IPS-NIHi11 (cell line): ENCODE measurements around the gene MRTFA.
"Not testable (repeated sequence)": the region's sequence is repeated elsewhere in the genome, so short reads cannot be mapped to it uniquely, and the experiment has no call there.

Experiments
- DNase-seq: peaks from one replicate; pipeline ENCODE4 v3.0.0; 2012; ENCODE audit warnings: mixed read lengths, low spot score

Gene MRTFA

DNA sequence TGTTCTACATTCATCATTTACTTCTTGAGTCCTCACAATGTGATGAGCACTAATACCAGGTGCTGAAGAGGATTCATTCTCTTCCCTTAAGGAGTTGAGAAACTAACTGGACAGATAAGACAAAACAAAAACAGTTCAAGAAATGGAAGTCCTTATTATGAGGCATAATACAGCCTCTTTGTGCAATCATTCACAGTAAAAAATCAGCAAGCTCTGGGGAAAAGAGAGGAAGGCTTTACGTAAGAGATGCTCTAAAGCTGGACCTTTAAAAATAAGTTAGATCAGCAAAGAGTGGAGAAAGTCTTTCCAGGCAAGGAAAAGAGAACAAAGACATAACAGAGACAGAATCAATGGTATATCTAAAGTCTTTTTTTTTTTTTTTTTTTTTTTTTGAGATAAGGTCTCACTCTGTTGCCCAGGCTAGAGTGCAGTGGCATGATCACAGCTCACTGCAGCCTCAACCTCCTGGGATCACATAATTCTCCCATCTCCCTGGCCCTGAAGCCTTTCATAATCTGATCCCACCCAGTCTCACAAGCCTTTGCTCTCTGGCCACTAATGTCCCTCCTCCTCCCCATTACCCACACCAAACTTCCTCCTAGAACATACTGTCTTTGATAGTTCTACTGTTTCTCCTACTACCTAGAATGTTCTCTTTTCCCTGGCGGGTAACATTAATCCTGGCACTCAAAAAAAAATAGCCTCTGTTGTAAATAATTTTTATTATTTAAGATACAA lies 40.9 kb downstream of the MRTFA start:
- no peak for DNase-seq

DNA sequence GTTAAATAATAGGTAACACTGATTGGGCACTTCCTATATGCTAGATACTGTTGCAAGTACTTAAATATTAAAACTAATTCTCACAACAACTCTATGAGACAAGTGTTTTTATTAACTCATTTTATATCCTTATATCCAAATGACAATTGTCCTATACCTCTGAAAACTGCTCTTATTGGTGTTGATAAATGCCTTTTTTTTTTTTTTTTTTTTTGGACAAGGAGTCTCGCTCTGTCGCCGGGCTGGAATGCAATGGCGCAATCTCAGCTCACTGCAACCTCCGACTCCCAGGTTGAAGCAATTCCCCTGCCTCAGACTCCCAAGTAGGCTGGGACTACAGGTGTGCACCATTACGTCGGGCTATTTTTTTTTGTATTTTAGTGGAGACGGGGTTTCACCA lies 41.6 kb downstream of the MRTFA start:
- DNase-seq: no peak

DNA sequence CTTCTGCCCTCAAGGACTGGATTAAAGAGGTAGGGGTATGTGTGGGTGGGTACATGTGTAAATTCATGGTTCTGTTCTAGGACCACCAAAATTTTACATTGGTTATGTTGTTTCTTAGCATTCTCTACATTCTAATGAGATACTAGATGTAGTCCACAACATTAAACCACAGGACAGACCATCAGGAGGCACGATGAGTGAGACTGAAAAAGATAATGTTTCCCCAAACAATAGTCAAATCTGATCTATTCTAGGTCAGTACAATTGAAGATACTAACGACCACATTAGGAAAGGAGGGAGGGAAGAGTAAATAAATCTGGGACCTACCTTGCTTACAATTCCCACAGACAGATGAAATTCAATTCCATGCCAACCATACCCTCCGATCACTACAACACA lies 42.2 kb downstream of the MRTFA start:
- DNase-seq: no peak

DNA sequence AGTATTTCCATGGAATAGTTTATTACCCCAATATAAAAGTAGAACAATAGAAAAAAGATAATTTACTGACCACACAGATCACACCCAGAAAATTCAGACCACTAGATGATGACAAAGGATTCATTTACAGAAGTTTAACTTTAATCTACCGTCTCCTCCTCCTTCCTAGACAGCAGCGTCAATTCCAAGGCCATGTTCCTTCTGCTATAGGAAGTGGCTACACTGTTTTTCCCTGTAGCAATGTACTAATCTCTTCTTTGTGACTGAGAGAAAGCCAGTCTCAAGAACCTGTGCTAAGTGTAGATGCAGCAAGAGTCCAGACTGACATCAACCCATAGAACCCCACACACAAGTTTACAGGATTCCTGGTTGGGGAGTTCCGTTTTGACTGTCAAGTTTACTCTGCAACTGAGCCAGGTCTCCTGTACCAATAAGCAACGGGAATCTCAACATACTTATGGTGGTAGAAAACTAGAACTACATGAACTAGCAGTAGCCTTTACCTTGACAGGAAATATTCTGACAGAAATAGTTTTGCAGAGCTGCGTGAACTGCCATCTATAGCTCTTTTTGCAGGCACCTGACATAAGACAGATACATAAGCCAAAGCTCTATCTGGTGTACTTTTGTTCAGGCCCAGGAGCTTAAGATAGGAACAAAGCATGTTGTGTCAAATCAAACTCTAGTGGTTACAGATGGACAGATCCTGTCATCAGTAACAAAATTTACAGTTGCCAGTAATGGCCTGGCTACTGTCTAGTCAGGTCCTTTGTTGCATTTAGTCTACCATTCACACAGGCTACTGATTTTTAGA lies 42.9 kb downstream of the MRTFA start:
- DNase-seq: no peak

DNA sequence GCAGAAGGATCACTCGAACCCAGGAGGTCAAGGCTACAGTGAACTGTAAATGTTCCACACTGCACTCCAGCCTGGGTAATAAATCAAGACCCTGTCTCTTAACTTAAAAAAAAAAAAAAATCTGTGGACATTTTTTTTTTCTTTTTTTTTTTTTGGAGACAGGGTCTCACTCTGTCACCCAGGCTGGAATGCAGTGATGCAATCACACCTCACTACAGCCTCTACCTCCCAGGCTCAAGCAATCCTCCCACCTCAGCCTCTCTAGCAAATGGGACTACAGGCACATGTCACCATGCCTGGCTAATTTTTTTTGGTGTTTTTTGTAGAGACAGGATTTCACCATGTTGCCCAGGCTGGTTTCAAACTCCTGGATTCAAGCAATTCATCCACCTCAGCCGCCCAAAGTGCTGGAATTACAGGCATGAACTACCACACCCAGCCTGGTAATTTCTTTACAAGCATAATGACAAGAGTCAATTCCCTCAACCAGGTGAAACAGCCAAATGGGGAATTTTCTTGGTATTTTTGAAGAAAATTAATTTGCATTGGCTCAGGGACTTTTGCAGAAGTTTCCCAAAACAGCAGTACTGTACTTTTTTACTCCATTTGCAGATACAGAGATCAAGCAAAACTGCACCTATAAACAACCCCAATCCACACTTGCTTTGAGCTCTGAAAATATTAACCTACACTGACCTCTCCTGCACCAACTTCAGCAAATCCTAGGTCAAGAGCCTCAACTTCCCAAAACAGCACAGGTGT lies 44.0 kb downstream of the MRTFA start:
- no peak for DNase-seq

DNA sequence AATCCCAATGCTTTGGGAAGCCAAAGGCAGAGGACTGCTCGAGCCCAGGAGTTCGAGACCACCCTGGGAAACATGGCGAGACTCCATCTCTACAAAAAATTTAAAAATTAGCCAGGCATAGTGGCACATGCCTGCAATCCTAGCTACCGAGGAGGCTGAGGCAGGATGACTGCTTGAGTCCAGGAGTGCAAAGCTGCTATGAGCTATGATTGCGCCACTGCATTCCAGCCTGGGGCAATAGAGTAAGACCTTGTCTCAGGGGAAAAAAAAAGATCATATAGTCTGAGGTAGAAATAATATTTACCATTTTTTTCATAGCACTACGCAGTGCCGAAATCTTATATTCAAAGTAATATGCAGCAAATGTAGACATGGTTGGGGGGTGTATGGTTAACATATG lies 47.8 kb downstream of the MRTFA start:
- DNase-seq: no peak

DNA sequence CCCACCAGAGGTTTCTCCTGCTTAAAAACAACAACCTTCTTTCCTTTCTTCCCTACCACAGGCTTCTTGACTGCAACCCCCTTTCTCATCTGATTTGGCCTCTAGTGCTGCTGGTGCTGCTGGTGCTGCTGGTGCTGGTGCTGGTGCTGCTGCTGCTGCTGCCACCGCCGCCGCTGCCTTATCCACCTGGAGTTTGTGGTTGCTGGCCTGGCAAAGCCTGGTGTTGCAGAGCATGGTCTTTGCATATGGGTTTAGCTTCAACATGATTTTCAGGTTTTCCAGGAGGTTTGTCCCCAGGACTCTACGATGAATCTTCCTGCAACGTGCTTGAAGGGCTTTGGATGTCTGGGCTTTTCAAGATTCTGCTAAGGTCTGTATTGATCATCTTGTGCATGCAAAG lies 49.7 kb downstream of the MRTFA start:
- no peak for DNase-seq

DNA sequence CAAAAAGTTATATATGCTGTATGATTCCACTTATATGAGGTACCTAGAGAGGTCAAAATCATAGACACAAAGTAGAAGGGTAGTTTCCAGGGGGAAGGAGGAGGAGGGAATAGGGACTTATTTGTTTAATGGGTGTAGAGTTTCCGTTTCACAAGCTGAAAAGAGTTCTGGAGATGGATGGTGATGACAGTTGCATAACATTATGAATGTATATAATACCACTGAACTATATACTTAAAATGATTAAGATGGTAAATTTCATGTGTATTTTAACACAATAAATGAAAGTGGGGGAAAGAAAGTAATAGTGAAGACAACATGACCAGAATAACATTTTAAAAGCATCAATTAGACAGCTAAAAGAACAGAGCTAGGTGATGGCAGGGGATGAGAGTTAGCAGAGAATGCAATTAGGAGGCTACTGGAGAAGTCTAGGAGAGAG lies 51.2 kb downstream of the MRTFA start:
- DNase-seq: no peak

DNA sequence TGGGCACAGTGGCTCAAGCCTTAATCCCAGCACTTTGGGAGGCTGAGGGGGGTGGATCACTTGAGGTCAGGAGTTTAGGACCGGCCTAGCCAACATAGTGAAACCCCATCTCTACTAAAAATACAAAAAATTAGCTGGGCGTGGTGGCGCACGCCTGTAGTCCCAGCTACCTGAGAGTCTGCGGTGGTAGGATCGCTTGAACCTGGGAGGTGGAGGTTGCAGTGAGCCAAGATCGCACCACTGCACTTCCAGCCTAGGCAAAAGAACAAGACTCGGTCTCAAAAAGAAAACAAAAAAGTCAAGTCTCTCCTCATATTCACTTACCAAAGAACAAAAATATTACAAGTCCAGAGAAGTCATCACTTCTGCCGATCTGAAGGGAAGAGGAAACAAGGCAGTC lies 51.8 kb downstream of the MRTFA start:
- not testable (repeated sequence) for DNase-seq

DNA sequence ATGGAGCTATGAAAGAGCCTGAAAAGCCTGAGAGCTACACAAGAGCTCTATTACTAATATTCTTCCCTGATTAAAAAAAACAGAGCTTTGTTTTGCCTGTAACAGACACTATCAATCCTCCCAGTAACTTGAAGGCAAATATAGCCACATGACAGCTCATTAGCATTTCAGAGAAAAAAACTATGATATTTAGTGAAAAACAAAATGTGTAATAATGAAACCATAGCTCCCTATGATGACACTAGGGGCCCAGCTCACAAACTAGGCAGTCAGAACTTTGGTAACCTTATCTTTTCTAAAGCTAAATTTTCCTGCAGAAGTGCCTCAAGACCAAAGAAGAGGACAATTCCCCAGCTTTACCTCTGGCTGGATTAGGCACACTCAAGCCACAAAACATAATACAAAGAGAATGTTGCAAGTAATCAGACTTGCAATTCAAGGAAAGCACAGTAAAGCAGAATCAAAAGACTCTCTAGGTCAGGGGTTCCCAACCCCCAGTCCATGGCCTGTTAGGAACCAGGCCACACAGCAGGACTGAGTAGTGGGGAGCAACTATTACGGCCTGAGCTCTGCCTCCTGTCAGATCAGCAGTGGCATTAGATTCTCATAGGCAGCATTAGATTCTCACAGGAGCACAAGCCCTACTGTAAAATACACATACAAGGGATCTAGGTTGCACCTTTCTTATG lies 53.3 kb downstream of the MRTFA start:
- no peak for DNase-seq

DNA sequence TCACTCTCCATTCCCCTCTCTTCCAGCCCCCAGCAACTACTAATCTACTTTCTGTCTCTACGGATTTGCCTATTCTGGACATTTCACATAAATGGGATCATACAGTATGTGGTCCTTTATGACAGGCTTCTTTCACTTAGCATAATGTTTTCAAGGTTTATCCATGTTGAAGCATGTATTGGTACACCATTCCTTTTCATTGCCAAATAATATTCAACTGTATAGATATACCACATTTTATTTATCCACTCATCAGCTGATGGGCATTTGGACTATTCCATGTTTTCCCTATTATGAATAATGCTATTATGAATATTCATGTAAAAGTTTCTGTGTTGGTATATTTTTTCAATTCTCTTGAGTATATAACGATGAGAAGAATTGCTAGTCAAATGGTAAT lies 54.5 kb downstream of the MRTFA start:
- no peak for DNase-seq

DNA sequence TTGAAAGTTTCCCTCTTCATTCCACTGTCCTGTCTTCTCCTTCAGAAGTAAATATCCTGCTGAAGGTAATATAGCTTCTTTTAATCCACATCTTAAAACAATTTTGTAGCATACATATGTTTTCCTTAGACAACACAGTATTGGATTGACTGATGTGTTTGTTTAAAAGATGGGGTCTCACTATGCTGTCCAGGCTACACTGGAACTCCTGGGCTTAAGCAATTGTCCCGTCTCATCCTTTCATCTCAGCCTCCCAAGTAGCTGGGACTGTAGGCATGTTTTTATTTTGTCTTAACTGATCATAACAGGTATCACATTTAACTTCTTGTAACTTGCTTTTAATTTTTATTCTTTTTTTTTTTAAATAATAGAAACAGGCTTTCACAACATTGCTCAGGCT lies 55.9 kb downstream of the MRTFA start:
- no peak for DNase-seq

DNA sequence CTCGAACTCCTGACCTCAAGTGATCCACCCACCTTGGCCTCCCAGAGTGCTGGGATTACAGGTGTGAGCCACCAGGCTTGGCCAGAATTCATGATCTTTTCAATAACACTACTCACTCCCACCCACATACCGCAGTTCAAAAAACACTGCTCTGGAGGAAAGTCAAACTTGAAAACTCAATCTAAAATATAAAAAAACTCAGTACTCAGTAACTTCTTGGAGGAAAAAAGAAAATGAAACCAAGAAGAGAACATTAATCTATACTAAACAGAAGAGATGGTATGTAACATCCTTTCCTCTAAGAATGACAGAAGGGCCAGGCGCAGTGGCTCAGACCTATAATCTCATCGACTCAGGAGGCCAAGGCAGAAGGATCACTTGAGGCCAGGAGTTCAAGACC lies 58.3 kb downstream of the MRTFA start:
- DNase-seq: no peak

DNA sequence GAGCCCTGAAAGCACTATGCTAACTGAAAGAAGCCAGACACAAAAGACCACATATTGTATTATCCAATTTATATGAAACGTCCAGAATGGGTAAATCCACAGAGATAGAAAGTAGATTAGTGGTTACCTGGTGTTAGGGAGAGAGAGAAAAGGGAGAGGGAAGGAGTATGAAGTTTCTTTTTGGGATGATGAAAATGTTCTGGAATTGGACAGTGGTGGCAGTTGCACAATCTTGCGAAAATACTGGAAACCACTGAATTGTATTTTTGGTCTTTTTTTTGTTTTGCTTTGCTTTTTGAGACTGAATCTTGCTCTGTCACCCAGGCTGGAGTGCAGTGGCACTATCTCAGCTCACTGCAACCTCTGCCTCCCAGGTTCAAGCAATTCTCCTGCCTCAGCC lies 63.5 kb downstream of the MRTFA start:
- DNase-seq: no peak

DNA sequence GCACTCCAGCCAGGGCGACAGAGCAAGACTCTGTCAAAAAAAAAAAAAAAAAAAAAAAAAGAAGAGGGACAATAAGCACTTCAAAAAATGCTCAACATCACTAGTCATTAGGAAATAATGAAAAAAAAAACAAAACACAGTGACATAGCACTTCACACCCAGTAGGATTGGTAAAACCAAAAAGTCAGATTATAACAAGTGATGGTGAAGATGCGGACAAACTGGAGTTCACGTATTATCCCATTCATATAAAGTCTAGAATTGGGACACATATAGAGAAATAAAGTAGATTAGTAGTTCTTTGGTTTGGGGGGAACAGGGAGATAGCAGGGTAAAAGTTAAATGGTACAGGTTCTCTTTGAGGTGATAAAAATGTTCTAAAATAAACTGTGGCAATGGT lies 64.6 kb downstream of the MRTFA start:
- no peak for DNase-seq

DNA sequence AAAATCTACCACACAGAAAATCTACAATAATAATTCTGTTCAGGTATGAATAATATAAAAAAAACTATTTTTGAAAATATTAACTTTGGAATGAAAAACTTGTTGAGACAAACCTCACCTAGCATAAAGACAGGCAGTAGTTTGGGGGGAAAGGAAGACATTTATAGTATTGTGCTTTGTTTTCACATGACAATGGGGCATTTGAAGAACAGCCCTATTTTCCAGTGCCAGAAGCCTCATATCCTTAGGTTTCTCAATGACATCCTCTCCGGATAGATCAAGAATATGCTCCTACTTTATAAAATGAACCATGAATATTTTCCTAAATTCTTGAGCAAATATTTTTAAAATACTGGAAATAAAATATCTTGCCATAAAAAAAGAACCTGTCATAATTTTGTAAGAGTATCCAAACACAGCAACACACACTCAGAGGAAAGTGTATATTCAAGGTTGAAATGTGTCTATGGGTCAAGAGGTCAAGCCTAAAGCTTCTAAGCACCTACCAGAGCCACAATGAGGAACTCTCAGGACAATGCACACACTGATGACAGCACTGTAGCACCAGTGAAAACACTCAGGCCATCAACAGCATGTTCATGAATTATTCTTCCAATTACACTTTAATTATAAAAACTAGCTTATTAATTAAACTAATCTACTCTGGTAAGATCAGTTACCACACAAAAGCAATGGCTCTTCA lies 68.7 kb downstream of the MRTFA start:
- no peak for DNase-seq

DNA sequence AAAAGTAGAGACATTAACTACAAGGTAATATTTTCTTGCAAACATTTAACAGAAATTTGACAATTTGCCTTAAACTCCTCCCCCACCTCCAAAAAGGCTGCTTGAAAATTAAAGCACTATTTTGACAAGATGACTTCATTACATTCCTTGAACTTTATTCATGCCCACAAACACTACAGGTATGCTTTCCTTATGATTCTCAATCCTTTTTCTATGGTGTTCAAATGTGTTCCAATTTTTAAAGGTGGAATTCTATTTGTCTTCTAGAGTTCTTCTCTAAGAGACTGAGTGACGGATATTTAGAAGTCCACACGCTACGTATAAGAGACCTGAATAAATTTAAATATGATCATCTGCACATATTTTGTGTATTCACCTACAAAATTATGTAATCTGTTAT lies 69.4 kb downstream of the MRTFA start:
- no peak for DNase-seq

DNA sequence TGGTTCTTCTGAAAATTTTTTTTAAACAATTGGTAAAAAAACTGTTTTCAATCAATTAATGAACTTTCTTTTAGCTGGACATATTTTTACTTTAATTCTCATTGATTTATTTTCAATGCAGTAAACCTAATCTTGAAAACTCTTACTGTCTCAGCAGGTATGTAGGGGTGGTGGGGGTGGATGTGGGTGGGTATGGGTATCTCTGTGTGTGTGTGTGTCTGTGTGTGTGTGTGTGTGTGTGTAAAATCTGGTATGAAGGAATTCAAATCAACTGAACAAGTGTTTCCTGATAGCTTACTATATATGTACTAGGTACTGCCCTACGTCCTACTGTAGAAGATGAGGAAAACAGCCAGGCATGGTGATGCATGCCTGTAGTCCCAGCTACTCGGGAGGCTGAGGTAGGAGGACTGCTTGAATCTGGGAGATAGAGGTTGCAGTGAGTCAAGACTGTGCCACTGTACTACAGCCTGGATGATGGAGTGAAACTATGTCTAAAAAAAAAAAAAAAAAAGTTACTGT lies 75.5 kb downstream of the MRTFA start:
- DNase-seq: no peak

DNA sequence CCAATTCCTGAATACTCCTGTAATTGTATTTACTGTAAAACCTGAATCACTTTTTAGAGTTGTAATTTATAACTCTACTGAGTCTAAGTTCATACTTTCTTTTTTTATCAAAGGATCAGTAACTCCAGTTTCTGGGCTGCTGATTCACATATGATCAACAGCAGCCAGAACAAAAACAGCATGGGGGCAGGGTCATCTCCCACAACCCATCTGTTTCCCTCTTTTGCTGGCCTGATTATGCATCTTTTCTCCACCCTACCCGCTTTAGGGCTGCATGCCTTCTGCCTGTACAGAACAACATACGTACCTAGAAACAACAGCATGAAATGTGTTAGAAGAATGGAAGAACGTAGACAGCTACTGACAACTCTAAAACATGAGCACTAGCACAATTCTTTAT lies 76.0 kb downstream of the MRTFA start:
- DNase-seq: no peak

DNA sequence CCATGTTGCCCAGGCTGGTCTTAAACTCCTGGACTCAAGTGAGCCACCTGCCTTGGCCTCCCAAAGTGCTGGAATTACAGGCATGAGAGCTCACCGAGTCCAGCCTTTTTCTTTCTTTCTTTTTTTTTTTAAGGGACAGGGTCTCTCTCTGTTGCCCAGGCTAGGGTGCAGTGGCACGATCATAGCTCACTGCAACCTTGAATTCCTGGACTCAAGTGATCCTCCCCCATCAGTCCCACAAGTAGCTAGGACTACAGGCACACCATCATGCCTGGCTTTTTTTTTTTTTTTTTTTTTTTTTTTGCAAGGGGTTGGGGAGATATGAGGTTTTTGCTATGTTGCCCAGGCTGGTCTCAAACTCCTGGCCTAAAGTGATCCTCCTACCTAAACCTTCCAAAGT lies 78.5 kb downstream of the MRTFA start:
- no peak for DNase-seq

DNA sequence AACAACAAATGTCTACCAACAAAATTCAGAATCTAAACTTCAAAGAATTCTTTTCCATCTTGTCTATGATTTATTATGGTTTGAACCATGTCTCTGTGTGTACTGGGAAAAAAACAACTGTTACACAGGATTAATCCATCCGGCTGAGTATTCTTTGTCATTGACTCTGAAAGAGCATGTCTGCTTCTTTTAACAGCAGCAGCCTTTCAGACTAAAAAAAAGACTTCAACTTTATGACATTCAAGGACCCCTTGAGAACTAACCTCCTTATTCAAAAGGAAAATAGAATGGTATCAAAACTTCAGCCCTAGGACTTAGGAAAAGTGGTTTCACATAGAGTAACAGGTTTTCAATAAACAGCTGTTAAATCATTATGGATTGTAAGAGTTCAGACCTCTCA lies 79.9 kb downstream of the MRTFA start:
- DNase-seq: no peak
